OCI-LY7 (cell line): ENCODE data around the gene OR2G3. TPM values are rescaled to one million over a fixed set of nuclear protein-coding genes. Genes with fewer than 3 reads are reported as not detected.

Source experiments
- Bru-seq: library from RNA; stranded (reverse); fragments of 400-500 nt; gene quantifications from one replicate; lab custom pipeline; 2021; lab: Mats Ljungman, UMichigan
- BruChase-seq, 2 experiments: library from RNA; stranded (reverse); fragments of 400-500 nt; gene quantifications; one replicate each; lab custom pipeline; 2021; lab: Mats Ljungman, UMichigan
- BruUV-seq: library from RNA; stranded (reverse); fragments of 400-500 nt; replicated peaks from 2 replicates; lab custom pipeline; 2021; lab: Mats Ljungman, UMichigan
- CTCF ChIA-PET: fragments of 300-600 bp; sonication (Branson Sonifier 250); formaldehyde crosslinking; loops from one replicate; lab custom pipeline; 2022; ENCODE audit warnings: antibody characterized with exemption; ENCODE audit not compliant: unreplicated experiment; lab: Charles Lee
- POLR2A ChIA-PET: fragments of 300-600 bp; sonication (Branson Sonifier 250); formaldehyde crosslinking; loops from one replicate; lab custom pipeline; 2022; ENCODE audit warnings: antibody characterized with exemption; lab: Charles Lee
- DNase-seq: peaks from one replicate; pipeline ENCODE4 v3.0.0-alpha.2; 2015; ENCODE audit warnings: low spot score
- H2AFZ ChIP-seq: fragments of 200-600 bp; sonication (generic), shearing (Covaris generic); 2 replicates; pipeline ENCODE4 v1.6.1; 2014; ENCODE audit warnings: mild to moderate bottlenecking, antibody characterized with exemption, low read length, moderate library complexity
- H3K27ac ChIP-seq: fragments of 200-600 bp; sonication (generic); 2 replicates; pipeline ENCODE4 v1.5.1; 2014; ENCODE audit warnings: mixed run types, low read depth, mild to moderate bottlenecking, moderate library complexity, low read length, inconsistent platforms; ENCODE audit not compliant: poor library complexity, severe bottlenecking
- H3K36me3 ChIP-seq: fragments of 200-600 bp; sonication (generic); 2 replicates; pipeline ENCODE4 v1.6.1; 2014; ENCODE audit warnings: mild to moderate bottlenecking, antibody characterized with exemption, low read length, moderate library complexity, mixed read lengths; ENCODE audit not compliant: insufficient read depth
- H3K4me1 ChIP-seq: fragments of 200-600 bp; sonication (generic); 2 replicates; pipeline ENCODE4 v1.5.1; 2014; ENCODE audit warnings: mild to moderate bottlenecking, low read length; ENCODE audit not compliant: insufficient read depth, poor library complexity, severe bottlenecking
- H3K4me2 ChIP-seq: fragments of 200-600 bp; sonication (generic); 2 replicates; pipeline ENCODE4 v1.6.1; 2014; ENCODE audit warnings: mild to moderate bottlenecking, low read length
- H3K4me3 ChIP-seq: fragments of 200-600 bp; sonication (generic); 2 replicates; pipeline ENCODE4 v1.5.1; 2014; ENCODE audit warnings: mild to moderate bottlenecking, low read depth, low read length; ENCODE audit not compliant: poor library complexity, severe bottlenecking
- H3K79me2 ChIP-seq: fragments of 200-600 bp; sonication (generic); 2 replicates; pipeline ENCODE4 v1.6.1; 2016; ENCODE audit warnings: low read depth, mild to moderate bottlenecking, low read length, moderate library complexity, mixed read lengths; ENCODE audit not compliant: insufficient read depth
- H3K9me2 ChIP-seq: fragments of 200-600 bp; sonication (generic); 2 replicates; pipeline ENCODE4 v1.6.1; 2016; ENCODE audit warnings: mild to moderate bottlenecking, low read length, mixed read lengths; ENCODE audit not compliant: insufficient read depth
- H3K9me3 ChIP-seq: fragments of 200-600 bp; sonication (generic); 2 replicates; pipeline ENCODE4 v1.6.1; 2014; ENCODE audit warnings: mild to moderate bottlenecking, mixed run types, low read length, mixed read lengths
- H4K20me1 ChIP-seq: fragments of 200-600 bp; sonication (generic); 2 replicates; pipeline ENCODE4 v1.6.1; 2014; ENCODE audit warnings: mild to moderate bottlenecking, antibody characterized with exemption, low read length, moderate library complexity, mixed read lengths; ENCODE audit not compliant: insufficient read depth
- CTCF ChIP-seq: fragments of 200-600 bp; sonication (generic); conservative IDR thresholded peaks from 2 replicates; pipeline ENCODE4 v1.5.1; 2014; ENCODE audit warnings: mild to moderate bottlenecking, antibody characterized with exemption, low read length, moderate library complexity, mixed read lengths
- EZH2phosphoT487 ChIP-seq: fragments of 200-600 bp; sonication (generic); IDR thresholded peaks from 2 replicates; pipeline ENCODE4 v1.6.1; 2018; ENCODE audit warnings: low read depth, borderline replicate concordance, mild to moderate bottlenecking, mixed run types, antibody characterized with exemption, low read length, moderate library complexity, mixed read lengths
- intact Hi-C: fragments of 100-400 bp; cut with micrococcal nuclease; formaldehyde crosslinking; loops from one replicate; pipeline ENCODE4 v1.10.0; 2022; ENCODE audit not compliant: unreplicated experiment
- long read RNA-seq: library from polyadenylated mRNA; stranded (forward); transcript quantifications from one replicate; pipeline ENCODE4 v2.0.0, GENCODE V29; 2022
- total RNA-seq, 2 experiments: library from RNA; depleted of rRNA in 1 of 2; stranded (reverse); fragments of >200 nt in 1 of 2; shearing (Covaris generic) in 1 of 2; gene quantifications; 2 replicates each; pipeline ENCODE4 v1.2.3, GENCODE V29; 2014 to 2022

OR2G3 gene
- not detected in 2 replicates for total RNA-seq (2014; rRNA removed; shearing (Covaris generic))
- total RNA-seq (2022), result not detected in 2 replicates
- Bru-seq, nascent RNA, result not detected
- not detected for BruChase-seq, experiment 1, labeled RNA remaining after a 6-hour chase
- not detected for BruChase-seq, experiment 2, labeled RNA remaining after a 2-hour chase
- long read RNA-seq, result 0 reads

GRCh38 chr1:247605286-247605685 lies at the start of gene OR2G3:
Gene OR2G3 (plus strand): TSS chr1:247605586. CDS start chr1:247605586, 0 bp downstream.
- Histone ChIP-seq H3K79me2 (no peaks in the 10 kb centered on the region), H2AFZ (no peak within 1 kb of the TSS), H3K4me3 (no peak within 1 kb of the TSS), H3K4me1 (no peaks in the 10 kb centered on the region), H3K27ac (no peak within 1 kb of the TSS), H3K4me2 (no peak within 1 kb of the TSS), H4K20me1 (no peaks in the 10 kb centered on the region), H3K9me2 (no peaks in the 10 kb centered on the region), H3K9me3 (no peaks in the 10 kb centered on the region), H3K36me3 (no peaks in the 10 kb centered on the region)
- ChIA-PET POLR2A (no interaction called here), CTCF (no interaction called here)
- no peak for DNase-seq
- no TSS peak for BruUV-seq
- intact Hi-C loops, result no loop called here
- TF ChIP-seq EZH2phosphoT487 (no peak), CTCF (no peak)

- H3K36me3 ChIP-seq, result no peaks in the 10 kb centered on the region
- ChIA-PET CTCF (no interaction called here), POLR2A (interaction anchor here (0.5 kb wide), 1 partner anchor 9 kb away, joined by 3 read pairs; the partner anchor contains the start of gene GCSAML)
- TF ChIP-seq EZH2phosphoT487 (no peak), CTCF (no peak)
- no peak overlapping the region for H3K4me3 ChIP-seq
- no peak overlapping the region for H3K27ac ChIP-seq
- no peaks in the 10 kb centered on the region for H3K9me3 ChIP-seq
- no peaks in the 10 kb centered on the region for H3K9me2 ChIP-seq
- DNase-seq, result no peak
- no peaks in the 10 kb centered on the region for H4K20me1 ChIP-seq
- H3K4me2 ChIP-seq, result no peak overlapping the region
- no peaks in the 10 kb centered on the region for H3K4me1 ChIP-seq
- intact Hi-C loops, result no loop called here
- H2AFZ ChIP-seq, result no peak overlapping the region
- no peaks in the 10 kb centered on the region for H3K79me2 ChIP-seq
- BruUV-seq, result no TSS peak
Measured at GRCh38 chr1:247557926-247558674, 47.3 kb upstream of the OR2G3 start.

GRCh38 chr1:247561711-247562110 lies 43.7 kb upstream of the OR2G3 start:
- Histone ChIP-seq H2AFZ (no peak overlapping the region), H3K27ac (no peak overlapping the region), H3K4me3 (no peak overlapping the region), H3K9me3 (no peaks in the 10 kb centered on the region), H3K4me1 (no peaks in the 10 kb centered on the region), H3K9me2 (no peaks in the 10 kb centered on the region), H3K4me2 (no peak overlapping the region), H3K36me3 (no peaks in the 10 kb centered on the region), H4K20me1 (no peaks in the 10 kb centered on the region), H3K79me2 (no peaks in the 10 kb centered on the region)
- no TSS peak for BruUV-seq
- ChIA-PET POLR2A (interaction anchor here (0.6 kb wide), 1 partner anchor 183 kb away, joined by 4 read pairs; no protein-coding TSS in a partner anchor), CTCF (no interaction called here)
- intact Hi-C loops, result no loop called here
- DNase-seq, result no peak
- TF ChIP-seq EZH2phosphoT487 (no peak), CTCF (no peak)
